ENCODE data around the gene GATA3. TPM values are rescaled to one million over a fixed set of nuclear protein-coding genes. Genes with fewer than 3 reads are reported as not detected.

GATA3 gene
- polyA plus RNA-seq, 1 experiment = not detected

GRCh38 chr10:8054244-8054493 is 319 bp upstream of the GATA3 start:
- TF ChIP-seq CTCF (IDR thresholded peaks at IDR 0.05; ENCODE audit: low read depth, low read length) = no peak
- no peak for DNase-seq (ENCODE audit: low read depth, low spot score)
- POLR2A ChIA-PET = no interaction called here
- Histone ChIP-seq H3K4me3 (ENCODE audit: low read depth, low read length) (peak overlapping the region; percentile 60), H3K27me3 (ENCODE audit: control insufficient read depth, insufficient read depth, low read length) (peaks cover 78% of the 10 kb centered on the region), H3K27ac (ENCODE audit: low read depth, low read length) (no peak overlapping the region), H3K9me3 (ENCODE audit: control insufficient read depth, insufficient read depth, low read length) (peaks cover 7% of the 10 kb centered on the region; the same call in 1 of the 2 replicates)
- CTCF ChIA-PET = interaction anchor here (0.6 kb wide), 1 partner anchor 26 kb away, joined by 3 read pairs; no protein-coding TSS in a partner anchor

GRCh38 chr10:8055420-8056349 is 1.2 kb downstream of the GATA3 start:
- peaks cover 71% of the 10 kb centered on the region for H3K27me3 ChIP-seq (ENCODE audit: control insufficient read depth, insufficient read depth, low read length)
- H3K9me3 ChIP-seq (ENCODE audit: control insufficient read depth, insufficient read depth, low read length) = peaks cover 7% of the 10 kb centered on the region; the same call in 1 of the 2 replicates
- no peak overlapping the region for H3K27ac ChIP-seq (ENCODE audit: low read depth, low read length)
- ChIA-PET CTCF (no interaction called here), POLR2A (no interaction called here)
- DNase-seq (ENCODE audit: low read depth, low spot score) = no peak
- no peak overlapping the region for H3K4me3 ChIP-seq (ENCODE audit: low read depth, low read length)
- TF ChIP-seq CTCF (IDR thresholded peaks at IDR 0.05; ENCODE audit: low read depth, low read length) = no peak

- H3K9me3 ChIP-seq (ENCODE audit: control insufficient read depth, insufficient read depth, low read length) = peaks cover 7% of the 10 kb centered on the region; the same call in 1 of the 2 replicates
- CTCF ChIA-PET = no interaction called here
- H3K4me3 ChIP-seq (ENCODE audit: low read depth, low read length) = no peak overlapping the region
- TF ChIP-seq CTCF (IDR thresholded peaks at IDR 0.05; ENCODE audit: low read depth, low read length) = no peak
- no peak for DNase-seq (ENCODE audit: low read depth, low spot score)
- POLR2A ChIA-PET = no interaction called here
- H3K27me3 ChIP-seq (ENCODE audit: control insufficient read depth, insufficient read depth, low read length) = peaks cover 67% of the 10 kb centered on the region
- no peak overlapping the region for H3K27ac ChIP-seq (ENCODE audit: low read depth, low read length)
These were observed 1.9 kb downstream of the GATA3 start for GRCh38 chr10:8056378-8056777.

- Histone ChIP-seq H3K27ac (ENCODE audit: low read depth, low read length) (no peak overlapping the region), H3K27me3 (ENCODE audit: control insufficient read depth, insufficient read depth, low read length) (peaks cover 67% of the 10 kb centered on the region), H3K9me3 (ENCODE audit: control insufficient read depth, insufficient read depth, low read length) (peaks cover 7% of the 10 kb centered on the region; the same call in 1 of the 2 replicates), H3K4me3 (ENCODE audit: low read depth, low read length) (no peak overlapping the region)
- ChIA-PET POLR2A (no interaction called here), CTCF (no interaction called here)
- no peak for DNase-seq (ENCODE audit: low read depth, low spot score)
- no peak for TF ChIP-seq CTCF (IDR thresholded peaks at IDR 0.05; ENCODE audit: low read depth, low read length)
These were observed 2.4 kb downstream of the GATA3 start for GRCh38 chr10:8056871-8057331.

GRCh38 chr10:8057636-8058273 is 3.3 kb downstream of the GATA3 start:
- H3K4me3 ChIP-seq (ENCODE audit: low read depth, low read length) = no peak overlapping the region
- no peak overlapping the region for H3K27ac ChIP-seq (ENCODE audit: low read depth, low read length)
- ChIA-PET CTCF (no interaction called here), POLR2A (no interaction called here)
- no peak for DNase-seq (ENCODE audit: low read depth, low spot score)
- H3K9me3 ChIP-seq (ENCODE audit: control insufficient read depth, insufficient read depth, low read length) = peaks cover 7% of the 10 kb centered on the region; the same call in 1 of the 2 replicates
- no peak for TF ChIP-seq CTCF (IDR thresholded peaks at IDR 0.05; ENCODE audit: low read depth, low read length)
- H3K27me3 ChIP-seq (ENCODE audit: control insufficient read depth, insufficient read depth, low read length) = peaks cover 63% of the 10 kb centered on the region
